ENCODE data around the gene MSI1.

MSI1 gene

GRCh38 chr12:120376934-120377572 is 8.1 kb upstream of the MSI1 start:
- peak; percentile 23 for DNase-seq

- no peak for DNase-seq
These were observed 7.5 kb upstream of the MSI1 start for GRCh38 chr12:120376416-120376815.

- DNase-seq: no peak
These were observed 7.0 kb upstream of the MSI1 start for GRCh38 chr12:120376009-120376408.

GRCh38 chr12:120373683-120374082 is 4.7 kb upstream of the MSI1 start:
- DNase-seq: no peak

GRCh38 chr12:120370343-120371243 is 1.6 kb upstream of the MSI1 start:
- no peak for DNase-seq

- DNase-seq: no peak
These were observed 809 bp upstream of the MSI1 start for GRCh38 chr12:120369603-120370342.

- peak; percentile 67 for DNase-seq
These were observed 808 bp downstream of the MSI1 start for GRCh38 chr12:120367924-120368788.

GRCh38 chr12:120367233-120367923 is 1.6 kb downstream of the MSI1 start:
- DNase-seq: peak; percentile 65

- DNase-seq: no peak
These were observed 2.1 kb downstream of the MSI1 start for GRCh38 chr12:120366845-120367232.

- no peak for DNase-seq
These were observed 2.6 kb downstream of the MSI1 start for GRCh38 chr12:120366341-120366705.

GRCh38 chr12:120365675-120366340 is 3.2 kb downstream of the MSI1 start:
- DNase-seq: peak; percentile 30

GRCh38 chr12:120364487-120364886 is 4.5 kb downstream of the MSI1 start:
- DNase-seq: no peak

GRCh38 chr12:120363274-120363855 is 5.6 kb downstream of the MSI1 start:
- peak; percentile 88 for DNase-seq

- peak; percentile 87 for DNase-seq
These were observed 6.3 kb downstream of the MSI1 start for GRCh38 chr12:120362516-120363273.

- peak; percentile 99 for DNase-seq
These were observed 7.3 kb downstream of the MSI1 start for GRCh38 chr12:120361506-120362208.

- no peak for DNase-seq
These were observed 9.8 kb downstream of the MSI1 start for GRCh38 chr12:120359128-120359527.

- DNase-seq: peak; percentile 72
These were observed 10.4 kb downstream of the MSI1 start for GRCh38 chr12:120358412-120359100.

GRCh38 chr12:120357104-120357503 is 11.9 kb downstream of the MSI1 start:
- no peak for DNase-seq

- peak; percentile 83 for DNase-seq
These were observed 12.4 kb downstream of the MSI1 start for GRCh38 chr12:120356567-120357030.

Measured in NCI-H69 (cell line).